CD4-positive, alpha-beta T cell treated with Interferon alpha-2 for 1 hour (primary cell): ENCODE measurements around the gene ROR2.
A peak's percentile ranks its signal among the peaks of the same experiment; 100 is the strongest.
"Not testable (repeated sequence)": the region's sequence is repeated elsewhere in the genome, so short reads cannot be mapped to it uniquely, and the experiment has no call there.

Source experiments
- DNase-seq, 2 donors: peaks; one replicate each; pipeline ENCODE4 v3.0.0-alpha.2; 2020 to 2022

ROR2 gene

DNA sequence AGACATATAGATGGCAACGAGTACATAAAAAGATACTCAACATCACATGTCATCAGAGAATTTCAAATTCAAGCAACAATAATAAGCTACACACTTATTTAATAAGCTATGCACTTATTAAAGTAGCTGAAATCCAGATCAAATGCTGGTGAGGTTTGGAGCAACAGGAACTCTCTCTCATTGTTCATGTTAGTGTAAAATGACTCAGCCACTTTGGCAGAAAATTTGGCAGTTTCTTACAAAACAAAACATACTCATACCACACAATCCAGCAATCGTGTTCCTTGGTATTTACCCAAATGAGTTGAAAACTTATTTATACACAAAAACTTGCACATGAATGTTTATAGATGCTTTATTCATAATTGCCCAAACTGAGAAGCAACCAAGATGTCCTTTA, 394.9 kb downstream of the ROR2 start:
- no peak for DNase-seq

DNA sequence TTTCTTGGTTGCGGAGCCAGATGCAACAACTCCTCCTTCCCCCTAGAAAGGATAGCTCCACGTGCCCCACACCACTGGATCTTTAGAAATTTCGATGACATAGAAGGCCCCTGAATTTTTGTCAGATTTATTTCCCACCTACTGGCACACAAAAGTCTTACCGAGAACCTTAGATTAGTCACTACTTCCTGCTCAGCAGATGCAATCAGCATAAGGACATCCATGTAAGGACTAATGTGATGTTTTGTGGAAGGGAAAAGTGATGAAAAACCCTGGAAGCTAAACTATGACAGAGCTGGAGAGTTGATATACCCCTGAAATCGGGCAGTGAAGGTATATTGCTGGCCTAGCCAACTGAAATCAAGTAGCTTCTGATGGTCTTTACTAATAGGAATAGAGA, 400.9 kb downstream of the ROR2 start:
- DNase-seq = no peak

DNA sequence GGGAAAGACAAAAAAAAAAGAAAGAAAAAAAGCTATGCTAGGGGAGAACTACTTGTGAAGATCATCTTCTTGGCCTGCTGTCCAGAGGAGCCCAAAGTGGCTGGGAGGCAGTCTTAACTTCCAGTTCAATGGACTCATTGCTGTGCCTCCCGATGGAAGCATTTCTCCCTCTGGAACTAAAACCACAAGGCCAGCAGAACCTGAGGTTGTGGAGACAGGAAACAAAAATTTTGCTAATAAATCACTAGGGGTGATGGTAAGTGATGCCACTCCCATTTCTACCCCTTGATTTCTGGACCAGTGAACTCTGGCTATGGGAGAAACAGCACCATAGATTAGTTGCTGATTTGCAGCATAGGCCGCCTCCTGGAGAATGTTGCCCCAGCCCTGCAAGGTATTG, 402.9 kb downstream of the ROR2 start:
- DNase-seq = no peak

DNA sequence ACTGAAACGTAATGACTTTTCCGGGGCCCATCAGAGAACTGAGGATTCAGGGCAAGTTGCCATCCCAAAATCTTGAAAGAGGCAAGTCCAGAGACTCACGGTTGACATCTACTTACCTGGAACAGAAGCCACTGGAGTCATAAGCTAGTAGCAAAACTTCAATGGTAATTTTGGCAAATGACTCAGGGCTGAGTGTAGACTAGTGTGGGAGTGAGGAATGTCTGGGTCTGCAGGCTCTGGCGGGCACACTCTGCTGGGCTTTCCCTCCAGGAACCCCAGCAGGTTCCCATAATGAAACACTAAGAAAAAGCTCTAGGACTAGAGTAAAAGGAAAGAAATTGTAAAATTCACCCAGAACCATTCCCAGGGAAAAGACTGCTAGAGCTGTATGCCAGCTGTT, 403.5 kb downstream of the ROR2 start:
- DNase-seq = no peak

DNA sequence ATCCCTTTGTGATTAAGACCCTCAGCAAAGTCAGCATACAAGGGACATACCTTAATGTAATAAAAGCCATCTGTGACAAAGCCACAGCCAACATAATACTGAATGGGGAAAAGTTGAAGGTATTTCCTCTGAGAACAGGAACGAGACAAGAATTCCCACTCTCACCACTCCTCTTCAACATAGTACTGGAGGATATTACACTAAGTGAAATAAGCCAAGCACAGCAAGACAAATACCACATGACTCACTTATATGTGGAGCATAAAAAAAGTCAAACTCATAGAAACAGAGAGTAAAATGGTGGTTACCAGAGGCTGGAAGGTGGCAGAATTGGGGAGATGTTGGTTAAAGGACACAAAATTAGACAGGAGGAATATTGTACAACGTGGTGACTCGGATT, 408.3 kb downstream of the ROR2 start:
- no peak for DNase-seq

DNA sequence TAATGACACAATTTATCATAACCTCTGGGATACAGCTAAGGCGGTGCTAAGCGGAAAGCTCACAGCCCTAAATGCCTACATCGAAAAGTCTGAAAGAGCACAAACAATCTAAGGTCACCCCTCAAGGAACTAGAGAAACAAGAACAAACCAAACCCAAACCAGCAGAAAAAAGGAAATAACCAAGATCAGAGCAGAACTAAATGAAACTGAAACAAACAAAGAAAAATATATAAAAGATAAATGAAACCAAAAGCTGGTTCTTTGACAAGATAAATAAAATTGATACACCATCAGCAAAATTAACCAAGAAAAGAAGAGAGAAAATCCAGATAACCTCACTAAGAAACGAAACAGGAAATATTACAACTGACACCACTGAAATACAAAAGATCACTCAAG, 409.5 kb downstream of the ROR2 start:
- DNase-seq = peak in 1 of 2 donors; percentile 3

DNA sequence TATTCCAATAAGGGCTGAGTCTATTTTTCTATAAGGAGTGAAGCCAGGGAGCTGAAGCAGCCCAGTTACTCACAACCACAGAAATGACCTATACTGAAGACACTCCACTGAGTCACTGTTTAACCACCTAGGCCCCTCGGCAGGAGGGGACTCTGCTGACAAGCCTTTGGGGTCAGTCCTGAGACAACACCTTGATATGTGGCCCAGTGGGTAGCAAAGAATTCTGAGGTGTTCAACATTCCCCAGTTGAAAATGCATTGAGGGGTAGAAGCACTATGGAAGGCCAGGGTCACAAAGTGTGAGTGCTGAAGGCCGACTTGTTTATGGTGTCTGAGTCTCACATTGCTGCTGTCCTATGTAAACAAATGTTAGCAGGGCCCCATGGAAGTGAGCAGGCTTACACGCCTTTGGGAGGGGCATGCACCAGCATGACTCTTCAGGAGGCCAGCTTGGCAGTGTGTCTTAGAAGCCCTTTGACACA, 413.8 kb downstream of the ROR2 start:
- no peak for DNase-seq

DNA sequence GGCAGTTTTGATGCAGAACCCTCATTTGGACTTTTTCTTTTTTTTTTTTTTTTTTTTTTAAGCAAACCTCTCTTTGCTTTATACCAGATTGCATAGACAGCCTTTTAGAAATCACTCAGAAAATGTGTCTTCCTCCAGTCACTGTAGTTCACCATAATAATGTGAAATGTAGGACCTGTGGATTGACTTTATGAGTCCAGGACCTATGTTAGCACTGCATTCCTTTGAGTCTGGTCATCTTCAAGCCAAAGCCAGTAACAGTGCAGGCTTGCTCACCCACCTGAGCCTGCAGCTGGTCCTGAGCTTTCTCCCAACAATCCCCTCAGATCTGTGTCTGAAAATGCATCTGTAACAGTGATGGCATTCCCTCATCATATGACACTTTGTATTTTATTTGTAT, 415.7 kb downstream of the ROR2 start:
- no peak for DNase-seq

DNA sequence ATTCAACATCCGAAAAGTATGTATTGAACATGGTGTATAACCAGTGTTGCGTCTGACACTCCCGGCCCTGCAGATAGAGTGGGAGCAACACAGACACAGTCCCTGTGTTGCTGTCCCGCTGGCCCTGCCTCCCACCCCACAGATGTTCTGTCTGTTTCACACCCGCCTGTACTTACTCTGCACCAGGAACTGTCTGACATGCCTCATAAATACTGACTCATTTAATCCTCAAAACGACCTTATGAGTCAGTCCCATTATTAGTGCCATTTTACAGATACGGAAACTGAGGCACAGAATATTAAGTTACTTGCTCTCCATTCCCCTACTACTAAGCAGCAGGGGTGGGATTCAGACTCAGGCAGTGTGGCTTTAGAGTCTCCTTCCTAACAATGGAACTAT, 416.6 kb downstream of the ROR2 start:
- DNase-seq = no peak

DNA sequence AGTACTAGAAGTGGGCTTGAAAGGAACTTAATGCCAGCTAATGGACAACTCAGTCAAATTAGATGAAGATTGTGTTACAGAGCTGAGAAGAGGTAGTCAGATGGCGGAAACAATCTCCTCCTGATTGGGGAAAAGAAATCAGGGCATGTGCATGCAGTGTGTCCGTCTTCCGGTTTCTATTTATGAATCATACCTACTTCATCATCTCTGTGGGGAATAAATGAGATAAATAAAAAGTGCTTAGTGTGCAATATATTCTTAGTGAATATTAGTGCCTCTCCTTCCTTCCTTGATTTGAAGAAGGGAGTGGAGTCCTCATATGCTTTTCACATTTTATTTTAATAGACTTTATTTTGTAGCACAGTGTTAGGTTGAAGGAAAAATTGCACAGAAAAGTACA, 417.7 kb downstream of the ROR2 start:
- no peak for DNase-seq

DNA sequence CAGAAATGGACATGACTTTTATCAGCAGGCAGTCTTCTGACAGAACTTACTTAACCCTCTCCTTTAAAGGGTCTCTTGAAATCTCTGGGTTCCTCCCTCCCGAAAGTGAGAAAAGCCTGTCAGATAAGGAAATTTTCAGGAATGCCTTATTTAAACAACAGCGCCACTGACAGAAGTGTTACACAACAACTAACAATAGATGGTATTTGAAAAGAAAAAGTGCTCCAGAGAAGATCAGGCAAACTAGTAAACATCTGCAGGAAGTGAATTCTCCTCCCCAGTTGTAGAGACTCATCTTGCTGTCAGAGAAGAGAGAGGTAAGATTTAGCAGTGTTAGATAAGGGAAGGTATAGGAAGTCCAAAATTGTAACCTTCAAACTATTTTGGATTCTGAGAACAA, 419.2 kb downstream of the ROR2 start:
- DNase-seq = no peak

DNA sequence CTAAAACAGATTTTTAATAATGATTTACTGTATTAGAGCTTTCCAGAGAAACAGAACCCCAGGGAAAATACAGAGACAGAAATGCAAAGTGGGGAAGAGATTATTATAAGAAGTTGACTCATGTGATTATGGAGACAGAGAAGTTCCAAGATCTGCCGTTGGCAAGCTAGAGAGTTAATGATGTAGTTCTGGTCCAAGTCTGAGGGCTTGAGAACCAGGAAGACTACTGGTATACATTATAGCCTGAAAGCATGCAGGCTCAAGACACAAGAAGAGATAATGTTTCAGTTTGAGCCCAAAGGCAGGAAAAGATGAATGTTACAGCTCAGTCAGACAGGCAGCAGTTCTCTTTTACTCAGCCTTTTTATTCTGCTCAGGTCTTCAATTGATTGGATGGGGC, 427.5 kb downstream of the ROR2 start:
- DNase-seq = no peak

DNA sequence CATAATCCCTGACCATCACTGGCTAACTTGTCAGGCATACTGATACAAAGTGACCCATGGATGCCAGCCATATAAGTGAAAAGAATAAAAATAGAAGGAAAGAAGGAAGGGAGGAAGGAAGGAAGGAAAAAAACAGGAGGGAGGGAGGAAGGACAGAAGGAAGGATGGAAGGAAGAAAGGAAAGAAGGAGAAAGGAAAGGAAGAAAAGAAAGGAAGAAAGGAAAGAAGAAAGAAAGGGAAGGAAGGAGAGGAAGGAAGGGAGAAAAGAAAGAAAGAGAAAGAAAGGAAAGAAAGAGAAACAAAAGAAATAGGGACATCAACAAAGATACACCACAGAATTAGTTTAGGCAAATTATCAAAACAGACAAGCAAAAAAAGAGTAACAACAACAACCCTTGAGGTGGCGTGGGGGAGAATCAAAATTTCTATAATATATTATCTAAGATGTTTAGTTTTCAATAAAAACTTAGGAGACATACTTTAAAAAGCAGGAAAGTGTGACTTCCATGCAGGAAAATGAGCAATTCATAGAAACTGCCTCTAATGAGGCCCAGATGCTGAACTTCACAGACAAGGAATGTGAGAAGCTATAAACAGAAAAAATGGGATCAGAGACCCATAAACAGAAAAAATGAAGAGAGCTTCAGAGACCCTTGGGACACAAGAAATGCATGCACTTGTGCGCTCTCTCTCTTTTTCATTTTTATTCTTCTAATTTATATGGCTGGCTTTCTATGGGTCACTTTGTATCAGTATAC, 430.3 kb downstream of the ROR2 start:
- DNase-seq = no peak

DNA sequence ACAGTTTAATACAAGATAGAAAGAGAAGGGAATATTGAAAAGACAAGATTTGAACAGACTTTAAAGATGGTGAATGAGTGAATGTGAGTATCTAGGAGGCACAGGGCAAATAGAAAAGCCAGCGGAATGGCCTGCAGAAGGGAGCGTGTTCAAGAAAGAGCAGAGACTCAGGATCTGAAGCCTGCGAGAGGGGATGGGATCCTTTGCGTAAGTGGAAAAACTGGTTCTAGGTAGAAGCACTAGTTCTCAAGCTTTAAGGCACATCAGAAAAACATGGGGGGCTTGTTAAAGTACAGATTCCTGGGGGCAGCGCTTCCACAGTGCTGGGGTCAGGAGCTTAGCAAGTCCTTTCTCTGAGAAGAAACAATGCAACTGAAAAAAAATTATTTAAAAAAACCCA, 431.6 kb downstream of the ROR2 start:
- DNase-seq = no peak

DNA sequence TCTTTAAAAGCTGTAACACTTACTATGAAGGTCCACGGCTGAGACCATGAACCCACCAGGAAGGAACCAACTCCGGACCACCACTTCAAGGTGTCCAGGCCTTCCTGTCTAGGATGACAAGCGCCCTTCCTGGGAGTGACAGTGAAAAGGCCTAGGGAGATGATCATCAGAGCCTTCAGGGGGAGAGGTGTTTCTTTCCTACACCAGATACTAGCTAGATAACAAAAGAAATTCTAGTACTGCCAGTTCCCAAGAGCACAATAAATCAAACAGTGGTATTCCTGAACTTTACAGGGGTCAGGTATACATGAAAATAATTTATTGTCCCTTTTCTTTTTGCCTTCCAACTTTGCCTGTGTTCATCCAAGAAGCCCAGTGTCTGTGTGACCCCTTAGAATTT, 432.2 kb downstream of the ROR2 start:
- DNase-seq = no peak

DNA sequence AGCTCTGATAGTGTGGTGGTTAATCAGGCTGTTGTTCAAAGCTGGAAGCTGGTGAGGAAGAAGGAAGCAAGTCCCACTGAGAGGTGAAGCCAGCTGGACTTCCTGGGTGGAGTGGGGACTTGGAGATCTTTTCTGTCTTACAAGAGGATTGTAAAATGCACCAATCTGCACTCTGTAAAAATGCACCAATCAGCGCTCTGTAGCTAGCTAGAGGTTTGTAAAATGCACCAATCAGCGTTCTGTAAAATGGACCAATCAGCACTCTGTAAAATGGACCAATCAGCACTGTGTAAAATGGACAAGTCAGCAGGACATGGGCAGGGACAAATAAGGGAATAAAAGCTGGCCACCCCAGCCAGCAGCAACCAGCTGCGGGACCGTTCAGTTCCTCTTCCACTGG, 432.7 kb downstream of the ROR2 start:
- DNase-seq = not testable (repeated sequence)

DNA sequence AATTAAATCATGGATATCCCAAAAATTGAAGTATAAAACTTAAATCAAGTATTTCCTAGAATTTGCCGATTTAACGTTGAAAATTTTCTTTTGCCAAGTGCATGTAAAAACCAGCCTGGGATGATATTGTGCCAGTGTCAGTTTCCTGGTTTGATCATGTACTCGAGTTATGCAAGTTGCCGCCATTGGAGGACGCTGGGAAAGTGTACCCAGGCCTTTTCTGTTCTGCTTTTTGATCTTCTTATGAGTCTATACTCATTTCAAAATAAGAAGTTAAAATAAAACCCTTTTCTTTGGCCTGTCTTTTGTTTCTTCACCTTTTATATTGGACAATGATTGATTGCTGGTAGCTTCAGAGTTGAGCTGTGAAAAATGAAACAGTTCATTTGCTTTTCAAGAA, 433.3 kb downstream of the ROR2 start:
- peak in 1 of 2 donors; percentile 4 for DNase-seq

DNA sequence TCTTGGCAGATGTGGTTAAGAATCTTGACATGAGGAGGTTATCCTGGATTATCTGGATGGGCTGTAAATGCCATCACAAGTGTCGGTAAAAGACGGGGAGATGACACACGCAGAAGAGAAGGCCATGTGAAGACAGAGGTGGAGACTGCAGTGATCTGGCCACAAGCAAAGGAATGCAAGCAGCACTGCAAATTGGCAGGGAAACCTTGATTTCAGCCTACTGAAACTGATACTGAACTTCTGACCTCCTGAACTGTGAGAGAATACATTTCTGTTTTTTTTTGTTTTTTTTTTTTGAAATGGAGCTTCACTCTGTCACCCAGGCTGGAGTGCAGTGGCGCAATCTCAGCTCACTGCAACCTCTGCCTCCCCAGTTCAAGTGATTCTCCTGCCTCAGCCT, 433.9 kb downstream of the ROR2 start:
- no peak for DNase-seq

DNA sequence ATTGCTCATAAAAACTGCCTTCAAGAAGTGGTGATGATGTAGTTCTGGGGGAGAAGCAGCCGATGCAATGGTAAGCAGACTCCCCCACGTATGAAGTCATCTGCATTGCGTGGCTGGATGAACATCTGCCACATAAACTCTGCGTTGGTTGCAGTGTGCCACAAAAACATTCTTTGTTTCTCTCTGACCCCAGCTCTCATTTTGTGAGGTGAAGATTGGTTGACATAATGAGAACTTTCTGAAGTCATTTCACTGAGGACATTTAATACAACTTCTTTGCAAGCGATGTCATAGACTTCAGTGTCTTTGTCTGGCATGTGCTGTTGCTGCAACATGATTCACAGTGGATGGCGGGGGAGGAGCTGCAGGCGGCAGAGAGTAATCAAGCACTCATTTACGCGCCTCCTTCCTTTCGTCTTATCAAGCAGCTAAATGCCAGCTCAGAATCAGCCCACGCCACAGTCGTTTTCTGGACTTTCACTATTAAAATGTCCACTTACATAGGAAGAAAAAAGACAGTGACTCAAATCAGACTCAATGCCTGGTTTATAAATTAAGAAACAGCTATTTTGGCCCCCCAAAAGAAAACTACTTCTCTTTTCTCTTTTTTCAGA, 434.8 kb downstream of the ROR2 start:
- DNase-seq = no peak
